Astrocyte of the cerebellum (primary cell): ENCODE data around the gene ERO1A.
A peak's percentile ranks its signal among the peaks of the same experiment; 100 is the strongest.

Experiments used
- DNase-seq: peaks from one replicate; pipeline ENCODE4 v3.0.0-alpha.2; 2011; ENCODE audit warnings: low read depth
- H3K4me3 ChIP-seq: 2 replicates; pipeline ENCODE4 v1.5.1; 2011; ENCODE audit warnings: mild to moderate bottlenecking, low read depth, low read length, moderate library complexity
- CTCF ChIP-seq: IDR thresholded peaks from 2 replicates; pipeline ENCODE4 v1.5.1; 2012; ENCODE audit warnings: low read length, low read depth, moderate library complexity, mild to moderate bottlenecking; ENCODE audit errors: missing control alignments
- in situ Hi-C: cut with HindIII; loops from 2 replicates; pipeline ENCODE4 v1.10.0; 2017; ENCODE audit warnings: low sequenced_read_pairs

ERO1A gene

GRCh38 chr14:52695481-52696091 is at the start of gene ERO1A:
ERO1A (minus strand) TSS chr14:52695558; CDS start chr14:52695481, 77 bp downstream.
- H3K4me3 ChIP-seq: peak within 1 kb of the TSS; percentile 86
- peak; percentile 35 for DNase-seq
- in situ Hi-C loops: no loop called here
- no peak for TF ChIP-seq CTCF

- no peak for DNase-seq
- no peak overlapping the region for H3K4me3 ChIP-seq
- in situ Hi-C loops: no loop called here
- no peak for TF ChIP-seq CTCF
Observed at GRCh38 chr14:52741865-52742264, 46.5 kb upstream of the ERO1A start.

GRCh38 chr14:52740751-52741150 is 45.4 kb upstream of the ERO1A start:
- no peak for TF ChIP-seq CTCF
- no peak overlapping the region for H3K4me3 ChIP-seq
- no peak for DNase-seq
- in situ Hi-C loops: no loop called here

GRCh38 chr14:52738409-52738808 is 43.1 kb upstream of the ERO1A start:
- in situ Hi-C loops: no loop called here
- no peak for TF ChIP-seq CTCF
- H3K4me3 ChIP-seq: no peak overlapping the region
- DNase-seq: no peak

GRCh38 chr14:52735921-52736489 is 40.6 kb upstream of the ERO1A start:
- in situ Hi-C loops: no loop called here
- DNase-seq: no peak
- H3K4me3 ChIP-seq: no peak overlapping the region
- TF ChIP-seq CTCF: no peak

GRCh38 chr14:52733824-52734223 is 38.5 kb upstream of the ERO1A start:
- H3K4me3 ChIP-seq: no peak overlapping the region
- in situ Hi-C loops: no loop called here
- DNase-seq: no peak
- TF ChIP-seq CTCF: no peak
